Mesothelial cell of epicardium (in vitro differentiated cells): Measurements from ENCODE around the gene ATP6V0A4. TPM values are rescaled to one million over a fixed set of nuclear protein-coding genes. Genes with fewer than 3 reads are reported as not detected.
"Not testable (repeated sequence)": the region's sequence is repeated elsewhere in the genome, so short reads cannot be mapped to it uniquely, and the experiment has no call there.

Experiments used
- DNase-seq, 2 experiments: peaks; one replicate each; pipeline ENCODE4 v3.0.0; 2021; ENCODE audit warnings: low spot score in 2 of 2; ENCODE audit not compliant: unreplicated experiment in 2 of 2
- H3K27ac Mint-ChIP-seq: 2 replicates; pipeline ENCODE4 v1.8.0; 2021; ENCODE audit warnings: mixed read lengths
- H3K27me3 Mint-ChIP-seq: 2 replicates; pipeline ENCODE4 v1.8.0; 2021; ENCODE audit warnings: low read depth, mixed read lengths
- H3K36me3 Mint-ChIP-seq: 2 replicates; pipeline ENCODE4 v1.8.0; 2021; ENCODE audit warnings: mixed read lengths
- H3K4me1 Mint-ChIP-seq: 2 replicates; pipeline ENCODE4 v1.8.0; 2021; ENCODE audit warnings: mixed read lengths
- H3K4me3 Mint-ChIP-seq: 2 replicates; pipeline ENCODE4 v1.8.0; 2021; ENCODE audit warnings: mild to moderate bottlenecking, moderate library complexity, mixed read lengths
- H3K9me3 Mint-ChIP-seq: 2 replicates; pipeline ENCODE4 v1.8.0; 2021; ENCODE audit warnings: mixed read lengths
- CTCF ChIP-seq: fragments of 200-600 bp; sonication (generic); IDR thresholded peaks from one replicate; pipeline ENCODE4 v1.5.0; 2021; ENCODE audit warnings: antibody characterized with exemption; ENCODE audit not compliant: unreplicated experiment
- total RNA-seq: library from RNA; stranded (reverse); gene quantifications from 3 replicates; pipeline ENCODE4 v1.2.1, GENCODE V29; 2021

ATP6V0A4 gene
- total RNA-seq, 1 donor from 2014 or later, result 0.56 TPM

GRCh38 chr7:138699661-138700060 is 98.3 kb downstream of the ATP6V0A4 start:
- Mint-ChIP-seq H3K36me3 (no peaks in the 10 kb centered on the region), H3K4me1 (no peaks in the 10 kb centered on the region), H3K9me3 (peaks cover 4% of the 10 kb centered on the region), H3K27me3 (peaks cover 2% of the 10 kb centered on the region), H3K27ac (no peak overlapping the region), H3K4me3 (no peak overlapping the region)
- DNase-seq, result no peak
- TF ChIP-seq CTCF, result no peak

GRCh38 chr7:138698281-138698680 is 99.7 kb downstream of the ATP6V0A4 start:
- H3K9me3 Mint-ChIP-seq, result peaks cover 4% of the 10 kb centered on the region
- H3K27me3 Mint-ChIP-seq, result peaks cover 2% of the 10 kb centered on the region
- no peak for TF ChIP-seq CTCF
- no peak overlapping the region for H3K4me3 Mint-ChIP-seq
- H3K27ac Mint-ChIP-seq, result no peak overlapping the region
- H3K4me1 Mint-ChIP-seq, result no peaks in the 10 kb centered on the region
- no peaks in the 10 kb centered on the region for H3K36me3 Mint-ChIP-seq
- DNase-seq, result no peak

GRCh38 chr7:138697535-138698182 is 100.3 kb downstream of the ATP6V0A4 start:
- H3K4me3 Mint-ChIP-seq, result no peak overlapping the region
- no peaks in the 10 kb centered on the region for H3K36me3 Mint-ChIP-seq
- H3K27ac Mint-ChIP-seq, result no peak overlapping the region
- H3K9me3 Mint-ChIP-seq, result peaks cover 4% of the 10 kb centered on the region
- peaks cover 2% of the 10 kb centered on the region for H3K27me3 Mint-ChIP-seq
- DNase-seq, result no peak
- no peaks in the 10 kb centered on the region for H3K4me1 Mint-ChIP-seq
- no peak for TF ChIP-seq CTCF

GRCh38 chr7:138695776-138696175 is 102.2 kb downstream of the ATP6V0A4 start:
- H3K36me3 Mint-ChIP-seq, H3K27me3 Mint-ChIP-seq, H3K9me3 Mint-ChIP-seq, DNase-seq, H3K4me3 Mint-ChIP-seq, H3K4me1 Mint-ChIP-seq, H3K27ac Mint-ChIP-seq: not testable (repeated sequence)

GRCh38 chr7:138695106-138695505 is 102.9 kb downstream of the ATP6V0A4 start:
- no peak for TF ChIP-seq CTCF
- Mint-ChIP-seq H3K27me3 (peaks cover 2% of the 10 kb centered on the region), H3K4me1 (peaks cover 2% of the 10 kb centered on the region), H3K27ac (no peak overlapping the region), H3K36me3 (no peaks in the 10 kb centered on the region), H3K4me3 (no peak overlapping the region), H3K9me3 (peaks cover 4% of the 10 kb centered on the region)
- no peak for DNase-seq

GRCh38 chr7:138691178-138691577 is 106.8 kb downstream of the ATP6V0A4 start:
- no peak for TF ChIP-seq CTCF
- no peak overlapping the region for H3K4me3 Mint-ChIP-seq
- no peak for DNase-seq
- peak overlapping the region; percentile 50 for H3K27ac Mint-ChIP-seq
- H3K9me3 Mint-ChIP-seq, result peaks cover 12% of the 10 kb centered on the region
- no peaks in the 10 kb centered on the region for H3K27me3 Mint-ChIP-seq
- peaks cover 2% of the 10 kb centered on the region for H3K4me1 Mint-ChIP-seq
- H3K36me3 Mint-ChIP-seq, result no peaks in the 10 kb centered on the region
